HEK293T (cell line): ENCODE measurements around the gene GOLIM4.

Experiments
- CTCF ChIA-PET: fragments of 350-600 bp; formaldehyde crosslinking; extraction: SDS; loops from one replicate; lab custom pipeline; 2021; ENCODE audit warnings: antibody characterized with exemption, inconsistent platforms; lab: Yijun Ruan, JAX
- POLR2A ChIA-PET: fragments of 350-600 bp; formaldehyde crosslinking; extraction: SDS; loops from one replicate; lab custom pipeline; 2020; ENCODE audit warnings: antibody characterized with exemption, inconsistent platforms; lab: Yijun Ruan, JAX
- DNase-seq: peaks from one replicate; pipeline ENCODE4 v3.0.0; 2012; ENCODE audit warnings: mixed read lengths; ENCODE audit errors: extremely low spot score
- ARNT ChIP-seq: fragments of 450-650 bp; IDR thresholded peaks from 2 replicates; pipeline ENCODE4 v1.6.1; 2017; ENCODE audit warnings: mild to moderate bottlenecking
- BHLHE40 ChIP-seq: fragments of 450-650 bp; IDR thresholded peaks from 2 replicates; pipeline ENCODE4 v1.6.1; 2016; ENCODE audit warnings: mild to moderate bottlenecking, moderate library complexity, borderline replicate concordance
- CTBP1 ChIP-seq: fragments of 450-650 bp; IDR thresholded peaks from 2 replicates; pipeline ENCODE4 v1.6.1; 2016; ENCODE audit warnings: borderline replicate concordance
- ELF4 ChIP-seq: fragments of 450-650 bp; IDR thresholded peaks from 2 replicates; pipeline ENCODE4 v1.6.1; 2017; ENCODE audit warnings: antibody characterized with exemption
- FOXA1 ChIP-seq: fragments of 450-650 bp; IDR thresholded peaks from 2 replicates; pipeline ENCODE4 v1.6.1; 2016; ENCODE audit warnings: mild to moderate bottlenecking
- FOXK2 ChIP-seq: fragments of 450-650 bp; IDR thresholded peaks from 2 replicates; pipeline ENCODE4 v1.6.1; 2016; ENCODE audit warnings: mild to moderate bottlenecking
- FOXM1 ChIP-seq: fragments of 450-650 bp; IDR thresholded peaks from 2 replicates; pipeline ENCODE4 v1.6.1; 2017; ENCODE audit warnings: mild to moderate bottlenecking, borderline replicate concordance
- HDGF ChIP-seq: fragments of 450-650 bp; IDR thresholded peaks from 2 replicates; pipeline ENCODE4 v1.6.1; 2017; ENCODE audit warnings: antibody characterized with exemption, borderline replicate concordance
- L3MBTL2 ChIP-seq: fragments of 450-650 bp; conservative IDR thresholded peaks from 2 replicates; pipeline ENCODE4 v1.6.1; 2016; ENCODE audit warnings: mild to moderate bottlenecking
- LEF1 ChIP-seq: fragments of 450-650 bp; IDR thresholded peaks from 2 replicates; pipeline ENCODE4 v1.6.1; 2017; ENCODE audit warnings: mild to moderate bottlenecking, borderline replicate concordance
- NFRKB ChIP-seq: fragments of 450-650 bp; IDR thresholded peaks from 2 replicates; pipeline ENCODE4 v1.6.1; 2016; ENCODE audit warnings: mild to moderate bottlenecking, moderate library complexity
- SP1 ChIP-seq: fragments of 450-650 bp; IDR thresholded peaks from 2 replicates; pipeline ENCODE4 v1.6.1; 2017
- SUZ12 ChIP-seq: fragments of 450-650 bp; IDR thresholded peaks from 2 replicates; pipeline ENCODE4 v1.6.1; 2016; ENCODE audit warnings: mild to moderate bottlenecking
- TARDBP ChIP-seq: fragments of 450-650 bp; IDR thresholded peaks from 2 replicates; pipeline ENCODE4 v1.6.1; 2016
- ZNF384 ChIP-seq: fragments of 450-650 bp; IDR thresholded peaks from 2 replicates; pipeline ENCODE4 v1.6.1; 2016
- TF ChIP-seq, protein P1 (sequence below): fragments of 450-650 bp; IDR thresholded peaks from 2 replicates; pipeline ENCODE4 v1.6.1; 2016

GOLIM4 gene

DNA sequence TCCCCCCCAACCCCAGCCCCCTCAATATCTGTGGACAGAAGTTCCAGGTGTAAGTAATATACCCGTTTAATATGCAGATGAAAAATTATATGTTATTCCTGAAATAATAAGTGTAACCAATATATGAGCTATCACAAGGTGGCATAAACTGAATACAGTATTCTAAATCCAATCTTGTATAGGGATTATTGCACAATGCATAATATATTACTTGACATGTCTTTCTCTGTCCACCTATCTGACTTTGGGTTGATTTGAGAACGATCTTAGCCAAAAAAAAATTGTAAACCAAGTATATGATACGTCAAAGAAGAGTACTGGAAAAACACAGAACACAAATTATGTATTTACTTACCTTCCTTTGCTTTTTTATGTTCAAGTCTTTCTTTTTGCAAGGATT lies 47.8 kb downstream of the GOLIM4 start:
- ChIA-PET POLR2A (no interaction called here), CTCF (interaction anchor here (0.6 to 3.3 kb wide), 5 partner anchors 19 to 170 kb away, joined by 3 to 24 read pairs (median 4); no protein-coding TSS in a partner anchor)

GRCh38 chr3:168047190-168047795 lies 48.4 kb downstream of the GOLIM4 start:
- ChIA-PET POLR2A (no interaction called here), CTCF (interaction anchor here (0.6 to 3.3 kb wide), 7 partner anchors 10 to 779 kb away, joined by 3 to 24 read pairs (median 3); no protein-coding TSS in a partner anchor)
- TF ChIP-seq SP1, result no peak
- no peak for TF ChIP-seq LEF1
- no peak for TF ChIP-seq TARDBP
- no peak for TF ChIP-seq FOXK2
- TF ChIP-seq BHLHE40, result no peak
- TF ChIP-seq FOXM1, result no peak
- TF ChIP-seq, protein P1, sequence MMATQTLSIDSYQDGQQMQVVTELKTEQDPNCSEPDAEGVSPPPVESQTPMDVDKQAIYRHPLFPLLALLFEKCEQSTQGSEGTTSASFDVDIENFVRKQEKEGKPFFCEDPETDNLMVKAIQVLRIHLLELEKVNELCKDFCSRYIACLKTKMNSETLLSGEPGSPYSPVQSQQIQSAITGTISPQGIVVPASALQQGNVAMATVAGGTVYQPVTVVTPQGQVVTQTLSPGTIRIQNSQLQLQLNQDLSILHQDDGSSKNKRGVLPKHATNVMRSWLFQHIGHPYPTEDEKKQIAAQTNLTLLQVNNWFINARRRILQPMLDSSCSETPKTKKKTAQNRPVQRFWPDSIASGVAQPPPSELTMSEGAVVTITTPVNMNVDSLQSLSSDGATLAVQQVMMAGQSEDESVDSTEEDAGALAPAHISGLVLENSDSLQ, result peak; percentile 84
- TF ChIP-seq ARNT, result no peak
- peak; percentile 53 for DNase-seq

More for the DNA sequence above, 47.8 kb downstream of the GOLIM4 start:
- TF ChIP-seq FOXM1, result no peak
- TF ChIP-seq L3MBTL2, result no peak
- TF ChIP-seq LEF1, result no peak
- TF ChIP-seq SP1, result no peak
- TF ChIP-seq CTBP1, result no peak
- TF ChIP-seq, protein P1, result no peak
- no peak for DNase-seq

DNA sequence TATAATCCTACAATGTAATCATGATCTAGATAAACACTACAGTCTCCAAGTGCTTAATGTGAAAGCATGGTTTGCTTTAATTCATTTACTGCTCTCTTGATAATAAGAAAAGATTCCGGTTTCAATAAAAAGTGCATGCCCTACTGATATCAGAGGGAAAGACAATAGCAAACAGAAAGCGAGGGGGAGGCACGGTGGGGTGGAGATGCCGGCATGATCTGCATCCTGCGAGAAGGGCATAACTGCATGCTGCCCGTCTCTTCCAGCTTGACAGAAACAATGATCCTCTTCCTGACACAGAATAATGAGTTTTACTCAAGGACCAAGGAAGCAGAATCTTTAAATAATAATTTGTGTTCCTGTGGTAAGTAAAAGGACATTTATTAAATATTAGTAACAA lies 51.7 kb downstream of the GOLIM4 start:
- no peak for TF ChIP-seq SUZ12
- TF ChIP-seq, protein P1, result no peak
- TF ChIP-seq BHLHE40, result no peak
- DNase-seq, result no peak
- CTCF ChIA-PET, result no interaction called here
- POLR2A ChIA-PET, result no interaction called here

DNA sequence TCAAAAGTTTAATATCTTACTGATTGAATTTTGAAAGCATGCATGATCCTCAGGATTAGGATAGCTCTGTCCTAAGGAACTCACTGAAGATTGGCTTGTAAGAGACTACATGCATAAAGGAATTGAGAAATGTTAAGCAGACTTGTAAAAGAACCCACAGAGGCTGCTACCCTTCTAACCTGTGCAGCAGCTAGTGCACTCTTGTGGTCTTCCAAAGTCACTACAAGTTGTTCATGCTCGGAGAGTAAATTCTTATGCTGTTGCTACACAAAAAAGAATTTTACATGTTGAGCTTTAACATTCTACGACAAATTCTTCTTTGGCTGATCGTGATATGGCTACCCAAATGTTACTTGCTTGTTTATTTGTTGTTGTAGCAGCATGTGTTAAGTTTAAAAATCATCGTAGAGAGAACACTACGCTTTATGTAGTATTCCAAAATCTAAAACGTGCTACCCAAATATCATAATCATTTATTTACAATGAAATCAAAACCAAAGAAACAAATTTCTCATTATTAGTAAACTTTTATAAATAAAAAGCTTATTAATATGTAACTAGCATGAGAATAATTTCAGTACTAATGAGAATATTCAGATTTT lies 55.0 kb downstream of the GOLIM4 start:
- DNase-seq, result peak; percentile 47
- TF ChIP-seq HDGF (no peak), L3MBTL2 (no peak), NFRKB (no peak), TARDBP (no peak), BHLHE40 (no peak), FOXM1 (no peak), FOXK2 (no peak), SP1 (no peak), LEF1 (no peak), ELF4 (no peak), SUZ12 (no peak), FOXA1 (no peak), CTBP1 (no peak), ZNF384 (no peak), ARNT (no peak)
- TF ChIP-seq, protein P1, result no peak
- ChIA-PET CTCF (interaction anchor here (0.5 to 0.9 kb wide), 5 partner anchors 68 to 1427 kb away, joined by 3 to 4 read pairs (median 3); no protein-coding TSS in a partner anchor), POLR2A (no interaction called here)

GRCh38 chr3:168037020-168037419 lies 58.7 kb downstream of the GOLIM4 start:
- no peak for TF ChIP-seq NFRKB
- CTCF ChIA-PET, result interaction anchor here (0.6 kb wide), 1 partner anchor 10 kb away, joined by 3 read pairs; no protein-coding TSS in a partner anchor
- POLR2A ChIA-PET, result no interaction called here
- no peak for DNase-seq

DNA sequence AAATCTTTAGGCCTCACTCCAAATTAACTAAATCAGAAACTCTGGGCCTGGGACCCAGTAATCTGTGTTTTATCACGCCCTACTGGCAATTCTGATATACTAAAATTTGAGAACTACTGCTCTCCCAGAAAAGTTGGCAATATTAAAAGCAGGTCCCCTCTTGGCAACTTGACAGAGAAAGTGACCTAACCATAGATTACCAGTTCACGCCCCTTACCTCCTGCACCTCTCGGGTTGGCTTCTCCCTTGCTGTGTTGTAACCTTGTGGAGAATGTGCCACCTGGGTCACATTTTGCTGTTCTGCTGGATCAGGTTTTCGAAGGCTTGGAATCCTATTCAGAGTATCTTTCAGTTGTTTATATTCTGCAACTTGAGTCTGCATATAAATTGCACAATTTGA lies 59.1 kb downstream of the GOLIM4 start:
- TF ChIP-seq FOXM1, result no peak
- no peak for TF ChIP-seq SUZ12
- TF ChIP-seq LEF1, result no peak
- TF ChIP-seq L3MBTL2, result no peak
- DNase-seq, result no peak
- POLR2A ChIA-PET, result no interaction called here
- CTCF ChIA-PET, result no interaction called here
